Measurements from ENCODE around the gene LRMDA.

The LRMDA gene

GRCh38 chr10:75801661-75802060 lies 370.2 kb downstream of the LRMDA start:
- no peak for DNase-seq

GRCh38 chr10:75803121-75803520 lies 371.7 kb downstream of the LRMDA start:
- no peak for DNase-seq

DNA sequence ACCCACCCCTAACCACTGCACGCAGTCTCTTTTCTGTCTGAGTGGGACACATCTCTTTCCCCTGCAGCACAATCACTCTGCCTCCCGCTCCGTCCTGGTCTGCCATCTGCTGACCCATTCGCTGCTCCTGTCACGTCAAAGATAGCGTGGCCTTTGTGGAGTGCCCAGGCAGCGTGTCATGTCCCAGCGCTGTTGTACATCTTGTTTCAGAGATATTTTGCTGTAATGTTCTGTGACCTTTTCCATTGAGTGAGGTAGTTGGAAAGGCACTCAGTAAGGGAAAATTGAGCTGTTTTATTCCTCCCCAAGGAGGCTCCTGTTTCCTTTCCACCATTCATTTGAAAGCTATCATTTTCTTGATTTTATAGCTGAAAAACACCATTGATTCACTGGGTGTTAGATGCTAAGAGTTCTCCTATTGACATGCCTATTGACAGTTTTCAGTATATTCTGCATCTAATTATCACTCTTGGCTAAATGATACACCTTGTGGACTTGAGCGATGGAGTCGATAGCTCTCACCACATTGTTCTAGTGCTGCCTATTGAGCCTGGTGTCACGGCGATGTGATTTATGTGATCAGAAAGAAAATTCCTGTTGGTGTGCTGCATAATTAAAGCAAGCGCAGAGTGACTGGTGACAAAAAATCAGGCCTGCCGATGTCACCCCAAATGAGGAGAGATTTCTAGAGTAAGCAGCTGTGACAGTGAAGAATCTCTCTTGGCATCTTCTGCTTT lies 372.6 kb downstream of the LRMDA start:
- no peak for DNase-seq

GRCh38 chr10:75806186-75806585 lies 374.8 kb downstream of the LRMDA start:
- no peak for DNase-seq

DNA sequence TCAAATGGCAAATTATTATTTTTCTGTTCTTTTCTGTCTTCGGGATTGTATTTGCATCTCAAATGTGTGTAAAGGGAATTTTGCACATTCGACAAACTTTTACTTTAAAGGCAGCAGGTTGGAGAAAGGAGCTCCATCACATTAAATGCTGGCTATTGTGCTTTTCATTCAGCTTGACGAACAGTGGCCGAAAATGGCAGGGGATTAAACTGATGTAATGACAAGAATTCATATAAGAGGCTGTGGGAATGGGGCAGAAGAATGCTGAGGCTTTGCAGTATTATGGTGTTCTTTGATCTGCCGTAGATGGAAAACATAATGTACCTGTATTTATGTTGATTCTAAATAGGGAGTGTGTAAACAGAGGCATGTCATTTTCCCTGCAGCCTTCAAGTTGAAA lies 376.0 kb downstream of the LRMDA start:
- DNase-seq, result no peak

DNA sequence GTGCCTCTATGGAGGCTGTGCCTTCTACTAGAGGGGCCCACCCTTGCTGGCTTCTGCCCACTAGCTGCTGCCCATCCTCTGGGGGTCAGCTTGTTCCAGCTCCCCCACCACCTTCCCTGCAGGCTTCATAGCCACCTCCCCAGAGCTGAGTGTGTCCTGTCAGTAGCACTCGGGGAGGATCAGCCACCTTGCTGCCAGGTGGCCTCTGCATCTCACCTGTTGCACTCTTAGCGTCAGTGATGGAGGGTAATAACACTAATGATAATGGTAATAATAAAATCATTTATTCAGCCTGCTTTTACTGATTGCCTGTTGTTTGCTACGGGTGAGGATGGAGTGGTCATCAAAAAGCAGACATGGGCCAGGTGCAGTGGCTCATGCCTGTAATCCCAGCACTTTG lies 377.6 kb downstream of the LRMDA start:
- DNase-seq, result no peak

- DNase-seq, result no peak
Observed at GRCh38 chr10:75814014-75814413, 382.6 kb downstream of the LRMDA start.

- DNase-seq, result no peak
Observed at GRCh38 chr10:75815066-75815465, 383.6 kb downstream of the LRMDA start.

DNA sequence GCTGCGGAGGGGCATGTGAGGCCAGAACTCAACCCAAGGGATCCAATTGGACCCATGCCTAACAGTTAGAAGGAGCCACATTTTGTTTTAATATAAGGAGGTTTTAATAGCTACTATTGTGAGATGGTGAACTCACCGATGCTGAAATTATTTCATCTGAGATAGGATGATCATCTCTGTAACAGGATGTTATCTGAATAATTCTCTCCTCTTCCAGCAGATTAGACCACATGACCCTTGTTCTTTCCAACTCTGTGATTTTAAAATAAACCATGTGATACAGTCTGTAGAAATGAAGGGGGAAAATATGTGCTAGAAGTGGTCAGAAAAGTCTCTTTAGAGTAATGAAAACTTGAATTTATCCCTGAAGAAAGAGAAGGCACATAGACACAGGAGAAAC lies 385.8 kb downstream of the LRMDA start:
- no peak for DNase-seq

DNA sequence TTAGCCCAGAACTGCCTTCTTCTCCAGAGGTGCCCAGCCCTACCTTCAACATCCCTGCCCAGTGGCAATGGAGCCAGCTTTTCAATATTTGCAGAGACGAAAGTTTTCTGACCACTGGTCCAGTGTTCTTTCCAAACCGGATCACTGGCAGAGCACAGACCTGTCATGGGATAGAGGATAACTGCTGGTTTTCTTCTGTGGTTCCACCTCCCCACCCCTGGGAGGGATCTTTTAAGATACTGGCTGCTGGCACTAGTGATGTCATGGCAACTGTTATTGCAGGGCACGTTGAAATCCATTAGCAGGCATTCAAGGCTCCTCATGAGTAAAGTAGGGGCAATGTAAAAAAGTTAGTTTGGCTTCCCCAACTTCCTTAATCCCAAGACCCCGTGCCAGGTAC lies 387.1 kb downstream of the LRMDA start:
- DNase-seq, result no peak

GRCh38 chr10:75825235-75825634 lies 393.8 kb downstream of the LRMDA start:
- no peak for DNase-seq

- DNase-seq, result no peak
Observed at GRCh38 chr10:75825661-75826060, 394.2 kb downstream of the LRMDA start.

GRCh38 chr10:75826846-75827245 lies 395.4 kb downstream of the LRMDA start:
- no peak for DNase-seq

DNA sequence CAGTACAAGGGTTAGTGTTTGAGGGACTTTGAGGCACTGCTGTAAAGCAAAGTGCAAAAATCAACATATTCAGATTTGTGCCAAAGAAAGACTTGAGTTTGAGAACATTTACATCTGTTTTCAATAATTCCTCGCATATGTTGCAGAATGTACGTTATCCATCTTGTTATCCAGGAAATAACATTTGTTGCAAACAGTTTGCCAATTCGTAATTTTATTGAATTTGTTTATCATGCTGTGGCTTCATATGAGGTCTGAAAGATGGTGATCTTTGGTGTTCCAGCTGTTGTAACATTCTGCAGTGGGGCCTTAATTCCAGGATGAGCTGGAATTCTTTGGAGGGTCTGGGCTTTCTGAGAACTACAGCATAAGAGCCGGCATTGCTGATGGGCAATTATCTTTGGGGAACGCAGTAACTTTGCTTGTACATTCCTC lies 396.2 kb downstream of the LRMDA start:
- no peak for DNase-seq

GRCh38 chr10:75828413-75828812 lies 397.0 kb downstream of the LRMDA start:
- no peak for DNase-seq

DNA sequence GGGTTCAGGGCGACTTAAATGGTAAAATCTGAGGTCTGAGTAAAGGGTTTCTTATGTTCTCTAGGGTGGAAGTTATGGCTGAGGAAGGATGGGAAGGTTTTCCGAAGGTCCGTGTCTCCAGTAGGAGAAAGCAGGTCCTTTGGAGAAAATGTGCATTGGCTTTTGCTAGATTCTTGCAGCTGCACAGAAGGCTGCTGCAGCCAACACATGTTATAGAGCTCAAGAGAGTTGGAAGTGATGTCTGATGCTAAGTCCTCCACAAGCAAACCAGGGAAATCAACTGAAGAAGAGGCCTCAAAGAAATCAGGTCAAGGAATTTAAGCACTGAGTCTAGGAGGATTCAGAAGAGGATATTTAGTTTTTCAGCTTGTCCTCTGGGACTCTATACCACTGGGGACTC lies 404.6 kb downstream of the LRMDA start:
- DNase-seq, result no peak

GRCh38 chr10:75838486-75838885 lies 407.1 kb downstream of the LRMDA start:
- DNase-seq, result no peak

DNA sequence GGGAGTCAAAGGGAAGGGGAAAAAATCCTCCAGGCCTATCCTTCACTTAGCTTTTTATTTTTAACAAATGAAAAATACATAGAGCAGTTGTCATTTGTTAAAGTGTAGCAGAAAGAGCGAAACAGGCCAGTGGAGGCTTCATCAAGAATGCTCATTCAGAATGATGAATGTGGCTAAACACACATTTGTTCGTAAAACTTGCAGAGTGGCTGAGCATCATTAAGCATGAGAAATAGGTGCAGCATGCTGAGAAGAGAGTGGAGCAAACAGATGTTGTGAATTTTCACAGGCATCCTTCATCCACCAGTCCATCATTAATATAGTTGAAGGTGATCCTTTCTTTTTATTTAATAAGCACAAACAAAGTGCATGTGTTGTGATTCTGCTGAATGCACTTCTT lies 407.6 kb downstream of the LRMDA start:
- no peak for DNase-seq

DNA sequence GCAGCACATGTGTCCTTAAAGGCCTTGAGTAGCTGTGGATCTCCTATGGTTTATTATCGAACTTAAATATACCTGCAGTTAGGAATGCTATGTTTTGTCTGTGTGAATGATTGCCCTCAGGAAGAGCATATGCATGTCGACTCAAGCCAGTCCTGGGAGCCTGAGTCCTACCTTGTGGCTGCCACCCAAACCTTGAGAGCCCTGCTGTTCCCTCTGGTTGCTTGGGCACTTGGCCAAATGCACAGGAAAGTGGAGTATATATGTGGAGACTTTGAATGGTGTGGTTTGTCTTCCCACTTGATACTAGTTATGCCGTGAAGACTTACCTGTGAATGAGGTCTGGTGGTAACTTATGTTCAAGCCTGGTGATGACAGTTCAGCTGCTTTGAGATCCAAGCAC lies 409.8 kb downstream of the LRMDA start:
- no peak for DNase-seq

- DNase-seq, result no peak
Observed at GRCh38 chr10:75845176-75845947, 413.9 kb downstream of the LRMDA start.

GRCh38 chr10:75847477-75847876 lies 416.1 kb downstream of the LRMDA start:
- DNase-seq, result no peak

DNA sequence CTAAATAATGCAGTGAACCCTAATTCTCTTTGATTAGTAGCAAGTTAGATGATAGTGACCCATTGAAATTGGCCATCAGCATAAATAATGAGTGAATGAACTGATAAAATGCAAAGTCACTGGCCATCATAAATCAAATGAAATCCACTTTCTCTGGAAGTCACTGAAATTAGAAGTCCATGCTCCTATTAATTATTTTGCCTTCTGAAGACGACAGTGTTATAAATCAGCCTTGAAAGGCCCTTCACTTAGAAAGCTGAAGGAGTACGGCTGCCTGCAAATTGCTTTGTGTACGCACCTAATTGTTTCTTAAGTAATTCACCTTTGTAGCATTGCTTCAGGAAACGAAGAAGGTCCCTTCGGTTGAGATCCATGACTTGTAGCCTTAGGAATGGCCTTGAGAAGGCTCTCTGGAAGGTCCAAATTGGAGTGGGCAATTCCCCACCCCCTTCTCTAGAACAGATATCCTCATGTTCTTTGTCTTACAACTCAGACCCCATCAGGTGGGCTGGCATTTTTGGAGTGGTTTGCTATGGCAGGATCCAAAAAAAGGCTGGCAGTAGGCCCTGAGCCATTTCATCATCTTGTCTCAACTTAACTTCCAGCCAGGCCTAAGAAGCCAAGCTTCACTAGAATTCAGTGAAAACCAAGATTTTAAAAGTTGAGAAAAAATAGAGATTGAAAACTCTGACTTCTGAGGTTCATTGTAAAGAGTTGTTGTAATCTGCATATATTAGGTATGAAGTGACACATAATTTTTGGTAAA lies 420.3 kb downstream of the LRMDA start:
- no peak for DNase-seq

DNA sequence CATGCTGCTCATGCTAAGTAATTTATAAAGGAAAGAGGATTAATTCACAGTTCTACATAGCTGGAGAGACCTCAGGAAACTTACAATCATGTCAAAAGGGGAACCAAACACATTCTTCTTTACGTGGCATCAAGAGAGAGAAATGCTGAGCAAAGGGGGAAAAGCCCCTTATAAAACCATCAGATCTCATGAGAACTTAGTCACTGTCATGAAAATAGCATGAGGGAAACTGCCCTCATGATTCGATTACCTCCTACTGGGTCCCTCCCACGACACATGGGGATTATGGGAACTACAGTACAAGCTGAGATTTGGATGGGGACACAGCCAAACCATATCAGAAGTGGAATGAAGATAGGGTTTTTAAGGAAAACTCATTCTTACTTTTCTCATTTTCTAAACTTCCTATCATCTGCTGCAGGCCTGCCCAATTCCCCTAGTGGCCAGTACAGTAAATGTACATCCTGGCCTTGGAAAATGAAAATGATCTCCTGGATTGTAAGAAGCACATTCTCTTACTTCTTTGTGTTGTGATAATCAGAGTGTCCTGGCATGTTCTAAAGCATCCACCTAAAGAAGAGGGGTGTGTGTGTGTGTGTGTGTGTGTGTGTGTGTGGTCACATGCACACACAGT lies 421.5 kb downstream of the LRMDA start:
- DNase-seq, result no peak
